ENCODE results near the gene GRIP2.

GRIP2 gene

GRCh38 chr3:14548321-14548729 lies 8.2 kb upstream of the GRIP2 start:
- Histone ChIP-seq H3K27ac (ENCODE audit: low read depth, low read length) (no peak overlapping the region), H3K9ac (ENCODE audit: low read length) (no peak overlapping the region), H3K36me3 (ENCODE audit: low read length) (no peaks in the 10 kb centered on the region), H3K27me3 (ENCODE audit: low read length) (no peaks in the 10 kb centered on the region), H3K9me2 (replicated peaks; ENCODE audit: insufficient read depth, low read length) (no peaks in the 10 kb centered on the region), H3K4me3 (ENCODE audit: insufficient read depth, low read length, poor library complexity, severe bottlenecking) (no peak overlapping the region), H3K9me3 (ENCODE audit: insufficient read depth, low read length) (no peaks in the 10 kb centered on the region), H3K4me2 (ENCODE audit: low read depth, low read length, poor library complexity, severe bottlenecking) (no peak overlapping the region), H3F3A (ENCODE audit: insufficient read depth) (no peaks in the 10 kb centered on the region), H2AFZ (ENCODE audit: low read depth, low read length, severe bottlenecking) (no peak overlapping the region), H3K79me2 (ENCODE audit: insufficient read depth, low read length) (no peaks in the 10 kb centered on the region), H4K20me1 (ENCODE audit: low read depth, low read length) (no peaks in the 10 kb centered on the region)
- TF ChIP-seq CTCF (IDR thresholded peaks at IDR 0.05; ENCODE audit: insufficient read depth, low read length, poor library complexity, severe bottlenecking) (peak; percentile 59), EZH2phosphoT487 (conservative IDR thresholded peaks at IDR 0.05; ENCODE audit: low read length) (no peak)

- Histone ChIP-seq H3K27me3 (ENCODE audit: low read length) (no peaks in the 10 kb centered on the region), H4K20me1 (ENCODE audit: low read depth, low read length) (no peaks in the 10 kb centered on the region), H3K4me3 (ENCODE audit: insufficient read depth, low read length, poor library complexity, severe bottlenecking) (no peak overlapping the region), H3K4me2 (ENCODE audit: low read depth, low read length, poor library complexity, severe bottlenecking) (no peak overlapping the region), H3F3A (ENCODE audit: insufficient read depth) (no peaks in the 10 kb centered on the region), H3K27ac (ENCODE audit: low read depth, low read length) (no peak overlapping the region), H3K79me2 (ENCODE audit: insufficient read depth, low read length) (no peaks in the 10 kb centered on the region), H3K9me2 (replicated peaks; ENCODE audit: insufficient read depth, low read length) (no peaks in the 10 kb centered on the region), H3K36me3 (ENCODE audit: low read length) (no peaks in the 10 kb centered on the region), H2AFZ (ENCODE audit: low read depth, low read length, severe bottlenecking) (no peak overlapping the region), H3K9me3 (ENCODE audit: insufficient read depth, low read length) (no peaks in the 10 kb centered on the region), H3K9ac (ENCODE audit: low read length) (no peak overlapping the region)
- TF ChIP-seq CTCF (IDR thresholded peaks at IDR 0.05; ENCODE audit: insufficient read depth, low read length, poor library complexity, severe bottlenecking) (no peak), EZH2phosphoT487 (conservative IDR thresholded peaks at IDR 0.05; ENCODE audit: low read length) (no peak)
These were observed 7.6 kb upstream of the GRIP2 start for GRCh38 chr3:14547693-14548092.

- Histone ChIP-seq H3K4me2 (ENCODE audit: low read depth, low read length, poor library complexity, severe bottlenecking) (no peak overlapping the region), H3K79me2 (ENCODE audit: insufficient read depth, low read length) (no peaks in the 10 kb centered on the region), H4K20me1 (ENCODE audit: low read depth, low read length) (no peaks in the 10 kb centered on the region), H3K27ac (ENCODE audit: low read depth, low read length) (no peak overlapping the region), H3F3A (ENCODE audit: insufficient read depth) (no peaks in the 10 kb centered on the region), H3K4me3 (ENCODE audit: insufficient read depth, low read length, poor library complexity, severe bottlenecking) (no peak overlapping the region), H3K36me3 (ENCODE audit: low read length) (no peaks in the 10 kb centered on the region), H3K9me2 (replicated peaks; ENCODE audit: insufficient read depth, low read length) (no peaks in the 10 kb centered on the region), H3K9me3 (ENCODE audit: insufficient read depth, low read length) (no peaks in the 10 kb centered on the region), H3K27me3 (ENCODE audit: low read length) (no peaks in the 10 kb centered on the region), H2AFZ (ENCODE audit: low read depth, low read length, severe bottlenecking) (no peak overlapping the region), H3K9ac (ENCODE audit: low read length) (no peak overlapping the region)
- TF ChIP-seq EZH2phosphoT487 (conservative IDR thresholded peaks at IDR 0.05; ENCODE audit: low read length), result no peak
- TF ChIP-seq CTCF (IDR thresholded peaks at IDR 0.05; ENCODE audit: insufficient read depth, low read length, poor library complexity, severe bottlenecking), result no peak
These were observed 5.9 kb upstream of the GRIP2 start for GRCh38 chr3:14546041-14546440.

GRCh38 chr3:14545251-14545635 lies 5.1 kb upstream of the GRIP2 start:
- H3K9me2 ChIP-seq (replicated peaks; ENCODE audit: insufficient read depth, low read length), result no peaks in the 10 kb centered on the region
- no peak overlapping the region for H2AFZ ChIP-seq (ENCODE audit: low read depth, low read length, severe bottlenecking)
- no peak for TF ChIP-seq CTCF (IDR thresholded peaks at IDR 0.05; ENCODE audit: insufficient read depth, low read length, poor library complexity, severe bottlenecking)
- no peak for TF ChIP-seq EZH2phosphoT487 (conservative IDR thresholded peaks at IDR 0.05; ENCODE audit: low read length)
- H4K20me1 ChIP-seq (ENCODE audit: low read depth, low read length), result no peaks in the 10 kb centered on the region
- H3K9me3 ChIP-seq (ENCODE audit: insufficient read depth, low read length), result no peaks in the 10 kb centered on the region
- no peak overlapping the region for H3K4me3 ChIP-seq (ENCODE audit: insufficient read depth, low read length, poor library complexity, severe bottlenecking)
- no peak overlapping the region for H3K9ac ChIP-seq (ENCODE audit: low read length)
- no peak overlapping the region for H3K27ac ChIP-seq (ENCODE audit: low read depth, low read length)
- H3K4me2 ChIP-seq (ENCODE audit: low read depth, low read length, poor library complexity, severe bottlenecking), result no peak overlapping the region
- no peaks in the 10 kb centered on the region for H3K36me3 ChIP-seq (ENCODE audit: low read length)
- no peaks in the 10 kb centered on the region for H3F3A ChIP-seq (ENCODE audit: insufficient read depth)
- H3K79me2 ChIP-seq (ENCODE audit: insufficient read depth, low read length), result no peaks in the 10 kb centered on the region
- no peaks in the 10 kb centered on the region for H3K27me3 ChIP-seq (ENCODE audit: low read length)

Measured in SU-DHL-6 (cell line).